Stimulated activated CD8-positive, alpha-beta memory T cell treated with anti-CD3 and anti-CD28 coated beads, Interleukin-15, amount 100 ng/mL, for 4 hours (primary cell): ENCODE data around the gene SPG21.

Experiments used
- DNase-seq, 2 donors: peaks; one replicate each; pipeline ENCODE4 v3.0.0-alpha.2; 2020; ENCODE audit warnings: low read depth in 2 of 2

SPG21 gene

DNA sequence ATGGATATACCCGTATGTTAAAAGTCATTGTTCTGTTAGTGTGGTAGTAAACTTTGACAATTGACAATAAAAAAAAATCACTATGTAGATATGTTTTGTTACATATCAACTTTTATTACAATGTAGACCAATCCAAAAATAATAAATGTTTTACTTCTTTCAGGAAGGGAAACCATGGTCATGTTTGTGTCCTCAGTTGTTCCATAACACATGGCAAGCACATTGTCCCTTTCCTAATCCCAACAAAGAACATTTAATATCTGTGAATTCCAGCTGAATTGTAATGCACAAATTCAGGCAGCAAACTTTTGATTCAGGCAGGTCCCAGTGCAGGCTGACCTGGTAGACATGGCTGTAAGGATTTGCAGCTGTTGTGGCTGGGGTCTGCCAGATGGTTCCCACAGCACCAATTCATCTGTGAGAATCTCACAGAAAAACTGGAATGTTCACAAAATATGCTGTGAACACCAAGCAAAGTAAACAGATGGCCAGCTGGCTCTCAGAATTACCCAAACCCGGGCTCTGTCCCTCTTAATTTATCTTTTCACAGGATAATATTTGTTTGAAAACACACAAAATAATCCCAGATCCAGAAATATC, 1.9 kb upstream of the SPG21 start:
- DNase-seq = no peak

DNA sequence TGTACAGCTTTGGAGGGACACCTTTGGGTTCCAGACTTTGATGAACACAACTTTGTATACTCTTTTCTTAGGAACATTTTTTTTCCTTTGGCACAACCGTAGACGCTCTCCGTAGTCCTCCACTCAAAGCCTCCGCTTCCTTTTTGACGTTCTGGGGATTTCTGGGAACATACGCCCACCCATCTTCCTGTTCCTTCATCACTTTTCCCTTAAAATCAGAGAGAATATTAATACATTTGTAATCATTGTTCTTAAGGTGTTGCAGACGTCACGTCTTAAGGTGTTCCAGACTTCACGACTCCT, 405 bp upstream of the SPG21 start:
- DNase-seq = no peak

DNA sequence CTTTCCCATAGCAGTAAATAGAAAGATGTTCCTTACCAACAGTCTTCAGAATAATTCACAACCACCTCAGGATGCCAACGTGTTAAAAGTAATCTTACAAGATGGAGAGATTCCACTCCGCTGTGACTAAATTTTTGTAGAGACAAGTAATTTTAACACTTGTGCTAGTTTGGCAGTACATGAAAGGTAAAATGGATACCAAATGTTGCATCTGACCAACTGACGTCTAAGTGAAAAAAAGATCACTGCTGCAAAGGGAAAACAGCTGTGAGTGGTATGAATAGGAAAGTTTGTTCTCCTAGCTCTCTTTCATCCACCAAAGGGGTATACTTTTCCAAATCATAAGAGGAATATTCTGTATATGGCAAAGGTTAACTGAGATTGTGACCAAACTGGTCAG, 2.6 kb downstream of the SPG21 start:
- no peak for DNase-seq

DNA sequence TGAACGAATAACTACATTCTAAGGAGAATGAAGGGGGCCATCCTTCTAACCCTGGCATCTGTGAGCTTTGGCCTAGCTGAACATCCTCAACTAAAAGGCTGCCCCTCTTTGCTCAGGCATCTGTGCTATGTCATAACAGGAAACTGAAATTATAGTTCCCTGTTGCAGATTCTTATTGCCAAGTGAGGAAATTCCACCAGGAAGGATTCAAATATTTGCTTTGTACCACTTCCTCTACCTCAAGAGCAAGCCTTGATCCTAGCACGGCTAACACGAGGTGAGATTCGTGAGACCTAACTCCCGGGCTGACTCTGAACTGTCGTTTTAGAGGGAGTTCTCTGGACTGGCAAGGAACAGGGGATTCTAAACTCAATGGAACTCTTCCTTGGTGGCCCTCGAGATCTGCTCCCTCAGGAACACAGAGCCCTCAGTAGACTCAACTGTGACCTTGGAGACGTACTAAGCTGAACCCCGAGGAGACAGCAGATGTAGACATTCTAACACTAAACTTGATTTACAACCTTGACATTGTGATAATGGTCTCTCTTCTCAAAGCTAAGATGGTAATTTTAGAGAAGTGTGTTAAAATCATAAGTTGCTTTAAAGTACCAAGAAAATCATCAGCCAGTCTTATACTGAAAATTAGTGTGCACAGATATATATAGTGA, 4.2 kb downstream of the SPG21 start:
- no peak for DNase-seq

DNA sequence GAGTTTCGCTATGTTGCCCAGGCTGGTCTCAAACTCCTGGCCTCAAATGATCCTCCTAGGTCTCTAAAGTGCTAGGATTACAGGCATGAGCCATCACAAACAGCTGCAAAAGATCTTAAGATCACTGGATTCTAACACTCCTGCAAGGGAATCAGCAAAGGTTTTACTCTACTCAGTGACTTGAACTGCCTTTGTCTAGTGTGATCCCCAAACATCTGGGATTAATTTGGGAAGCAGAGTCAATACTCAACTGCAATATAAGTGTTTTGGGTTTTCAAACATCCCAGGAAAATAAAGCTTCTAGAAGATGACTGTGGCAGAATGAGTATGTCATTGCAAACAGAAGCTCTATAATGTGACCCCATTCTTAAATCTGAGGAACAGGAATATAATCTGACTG, 7.2 kb downstream of the SPG21 start:
- DNase-seq = no peak

DNA sequence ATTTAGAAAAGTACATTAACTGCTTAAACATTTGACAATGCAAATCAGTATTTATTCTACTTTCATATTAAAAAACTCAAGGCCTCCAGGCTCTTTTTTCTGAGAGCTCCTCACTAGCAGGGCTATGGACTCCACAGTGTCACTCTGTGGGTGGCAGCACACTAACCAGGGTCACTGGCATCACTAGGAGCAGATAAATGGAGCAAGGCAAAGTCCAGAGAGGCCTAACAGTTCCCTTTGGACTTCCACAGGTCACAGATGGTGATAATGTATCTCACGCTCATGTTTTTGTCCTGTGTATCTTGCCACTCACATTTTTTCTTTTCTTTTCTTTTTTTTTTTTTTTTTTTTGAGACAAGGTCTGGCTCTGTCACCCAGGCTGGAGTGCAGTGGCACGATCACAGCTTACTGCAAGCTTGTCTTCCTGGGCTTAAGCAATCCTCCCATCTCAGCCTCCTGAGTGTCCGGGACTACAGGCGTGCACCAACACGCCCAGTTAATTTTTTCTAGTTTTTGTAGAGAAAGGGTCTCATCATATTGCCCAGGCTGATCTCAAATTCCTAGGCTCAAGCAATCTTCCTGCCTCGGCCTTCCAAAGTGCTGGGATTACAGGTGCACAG, 7.8 kb downstream of the SPG21 start:
- no peak for DNase-seq

DNA sequence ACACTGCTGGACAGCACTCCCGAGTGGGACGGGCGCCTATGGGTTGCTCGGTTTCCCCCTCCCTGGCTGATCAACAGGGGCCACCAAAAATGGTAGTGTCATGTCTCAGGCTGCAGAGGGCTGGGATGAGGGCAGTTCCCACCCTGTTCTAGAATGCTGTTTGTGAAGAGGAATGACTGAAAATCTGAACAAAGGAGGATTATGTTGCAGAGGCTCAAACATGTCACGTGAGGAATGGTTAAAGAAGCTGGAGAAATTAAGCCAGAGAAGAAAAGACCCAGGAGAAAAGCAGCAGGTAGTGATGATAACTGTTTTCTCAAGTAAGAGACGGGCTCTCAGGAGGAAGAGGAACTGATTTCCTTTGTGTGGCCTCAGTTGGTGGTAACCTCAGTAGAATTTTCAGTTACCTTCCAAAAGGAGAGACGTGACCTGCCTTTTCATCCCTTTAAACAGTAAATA, 10.4 kb downstream of the SPG21 start:
- DNase-seq = no peak

DNA sequence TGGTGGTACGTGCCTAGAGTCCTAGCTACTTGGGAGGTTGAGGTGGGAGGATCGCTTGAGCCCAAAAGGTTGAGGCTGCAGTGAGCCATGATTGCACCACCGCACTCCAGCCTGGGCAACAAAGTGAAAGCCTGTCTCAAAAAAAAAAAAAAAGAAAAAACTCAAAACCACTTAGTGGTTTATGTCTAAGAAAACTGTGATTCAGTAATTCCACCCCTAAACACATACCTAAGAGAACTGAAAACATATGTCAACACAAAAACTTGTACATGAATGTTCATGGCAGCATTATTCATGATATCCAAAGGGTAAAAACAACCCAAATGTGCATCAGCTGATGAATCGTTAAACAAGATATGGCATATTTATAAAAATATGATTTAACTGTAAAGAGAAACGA, 14.3 kb downstream of the SPG21 start:
- no peak for DNase-seq

DNA sequence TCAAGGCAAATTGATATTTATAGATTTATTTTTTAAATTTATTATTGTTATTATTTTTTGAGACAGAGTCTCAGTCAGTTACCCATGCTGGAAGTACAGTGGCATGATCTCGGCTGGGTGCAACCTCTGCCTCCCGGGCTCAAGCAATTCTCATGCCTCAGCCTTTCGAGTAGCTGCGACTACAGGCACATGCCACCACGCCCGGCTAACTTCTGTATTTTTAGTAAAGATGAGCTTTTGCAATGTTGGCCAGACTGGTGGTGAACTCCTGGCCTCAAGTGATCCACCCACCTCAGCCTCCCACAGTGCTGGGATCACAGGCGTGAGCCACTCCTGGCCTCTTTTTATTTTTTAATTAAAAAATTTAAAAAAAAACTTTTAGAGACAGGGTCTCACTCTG, 19.0 kb downstream of the SPG21 start:
- no peak for DNase-seq

DNA sequence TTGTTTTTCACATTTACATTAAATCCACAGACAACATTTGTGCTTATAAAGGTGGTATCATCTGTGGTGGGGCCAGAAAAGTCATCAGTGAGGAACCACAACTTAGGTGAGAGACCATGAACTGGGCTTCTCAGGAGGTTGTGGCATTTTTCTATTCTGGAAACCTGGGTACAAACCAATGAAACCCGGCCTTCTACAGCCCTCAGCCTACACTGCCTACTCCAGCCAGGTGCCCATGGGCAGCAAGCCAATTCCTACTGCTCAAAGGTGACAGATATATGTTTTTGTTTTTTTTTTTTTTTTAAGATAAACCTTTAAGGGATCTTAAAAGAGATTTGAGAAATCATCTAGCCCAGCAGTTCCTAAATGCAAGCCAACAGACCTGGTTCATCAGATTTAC, 20.3 kb downstream of the SPG21 start:
- DNase-seq = no peak

DNA sequence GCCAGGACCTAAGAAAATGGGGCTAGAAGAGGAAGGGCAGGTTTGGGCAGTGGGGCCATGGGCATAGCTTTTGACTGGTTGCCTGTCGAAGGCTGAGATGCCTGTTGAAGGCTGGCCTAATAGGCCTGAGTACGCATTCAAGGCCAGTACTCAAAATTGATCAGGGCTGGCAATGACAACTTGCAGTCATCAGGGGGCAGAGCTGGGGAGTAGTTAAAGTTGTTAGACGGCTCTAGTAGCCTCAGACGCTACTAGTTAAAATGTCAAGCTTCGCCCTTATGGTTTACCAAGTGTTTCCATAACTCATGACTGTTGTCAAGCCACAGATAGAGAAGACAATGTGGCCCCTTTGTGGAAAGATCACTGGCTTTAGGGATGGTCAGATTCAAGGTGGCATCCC, 28.7 kb downstream of the SPG21 start:
- DNase-seq = no peak

DNA sequence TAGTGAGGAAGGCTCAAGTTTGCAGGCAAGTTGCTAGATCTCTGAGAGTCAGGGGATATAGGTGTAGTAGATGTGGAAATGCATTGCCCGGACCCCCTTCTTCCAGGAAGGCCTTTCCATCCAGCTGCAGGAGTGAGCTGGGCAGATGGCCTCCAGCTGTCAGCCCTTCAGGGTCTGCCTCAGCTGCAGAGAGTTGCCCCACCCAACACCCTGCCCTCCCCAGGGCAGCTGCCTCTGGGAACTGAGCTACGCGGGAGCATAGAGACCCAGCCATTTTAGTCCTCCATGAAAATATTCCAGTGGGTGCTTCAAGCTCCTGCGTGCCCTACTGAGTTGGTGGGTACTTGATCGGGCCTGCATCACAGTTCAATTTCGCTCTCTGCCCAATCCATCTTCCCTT, 29.6 kb downstream of the SPG21 start:
- DNase-seq = no peak

DNA sequence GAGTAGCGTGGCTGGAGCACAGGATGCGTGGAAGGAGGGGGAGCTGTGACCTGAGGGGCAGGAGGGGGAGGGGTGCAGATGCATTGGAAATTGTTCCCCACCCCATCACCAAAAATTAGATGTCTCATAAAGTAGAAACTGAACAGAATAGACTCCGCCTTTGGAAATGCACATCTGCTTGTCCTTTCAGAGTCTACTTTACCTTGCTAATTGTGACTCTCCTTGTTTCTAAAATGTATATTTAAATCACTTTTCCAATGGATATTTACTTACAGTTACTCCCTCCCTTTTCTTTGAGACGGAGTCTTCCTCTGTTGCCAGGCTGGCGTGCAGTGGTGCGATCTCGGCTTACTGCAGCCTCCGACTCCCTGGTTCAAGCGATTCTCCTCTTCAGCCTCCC, 30.6 kb downstream of the SPG21 start:
- DNase-seq = no peak

DNA sequence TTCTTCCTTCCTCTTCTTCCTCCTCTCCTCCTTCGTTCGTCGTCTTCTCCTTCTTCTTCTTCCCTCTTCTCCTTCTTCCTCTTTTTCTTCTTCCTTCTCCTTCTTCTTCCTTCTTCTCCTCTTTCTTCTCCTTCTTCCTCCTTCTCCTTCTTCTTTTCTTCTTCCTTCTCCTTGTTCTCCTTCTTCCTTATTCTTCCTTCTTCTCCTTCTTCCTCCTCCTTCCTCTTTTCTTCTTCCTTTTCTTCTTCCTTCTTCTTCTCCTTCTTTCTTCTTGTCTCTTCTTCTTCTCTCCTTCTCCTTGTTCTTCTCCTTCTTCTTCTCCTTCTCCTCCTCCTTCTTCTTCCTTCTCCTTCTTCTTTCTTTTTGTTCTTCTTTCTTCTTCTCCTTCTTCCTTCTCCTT, 35.3 kb downstream of the SPG21 start:
- DNase-seq = no peak

DNA sequence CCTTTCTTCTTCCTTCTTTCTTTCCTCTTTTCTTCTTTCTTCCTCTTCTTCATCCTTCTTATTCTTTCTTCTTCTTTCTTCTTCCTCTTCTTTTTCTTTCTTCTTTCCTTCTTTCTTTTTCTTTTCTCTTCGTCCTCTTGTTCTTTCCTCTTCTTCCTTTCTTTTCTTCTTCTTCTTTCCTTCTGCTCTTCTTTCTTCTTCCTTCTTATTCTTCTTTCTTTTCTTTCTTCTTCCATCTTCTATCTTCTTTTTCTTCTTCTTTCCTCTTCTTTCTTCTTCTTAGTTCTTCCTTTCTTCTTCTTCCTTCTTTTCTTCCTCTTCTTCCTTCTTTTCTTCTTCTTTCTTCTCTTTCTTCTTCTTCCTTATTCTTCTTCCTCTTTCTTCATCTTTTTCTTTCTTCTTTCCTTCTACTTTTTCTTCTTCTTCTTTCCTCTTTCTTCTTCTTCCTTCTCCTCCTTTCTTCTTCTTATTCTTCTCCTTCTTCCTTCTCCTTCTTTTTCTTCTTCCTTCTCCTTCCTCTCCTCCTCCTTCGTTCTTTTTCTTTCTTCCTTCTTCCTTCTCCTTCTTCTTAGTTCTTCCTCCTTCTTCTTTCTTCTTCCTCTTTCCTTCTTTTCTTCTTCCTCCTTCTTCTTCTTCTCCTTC, 37.8 kb downstream of the SPG21 start:
- no peak for DNase-seq

DNA sequence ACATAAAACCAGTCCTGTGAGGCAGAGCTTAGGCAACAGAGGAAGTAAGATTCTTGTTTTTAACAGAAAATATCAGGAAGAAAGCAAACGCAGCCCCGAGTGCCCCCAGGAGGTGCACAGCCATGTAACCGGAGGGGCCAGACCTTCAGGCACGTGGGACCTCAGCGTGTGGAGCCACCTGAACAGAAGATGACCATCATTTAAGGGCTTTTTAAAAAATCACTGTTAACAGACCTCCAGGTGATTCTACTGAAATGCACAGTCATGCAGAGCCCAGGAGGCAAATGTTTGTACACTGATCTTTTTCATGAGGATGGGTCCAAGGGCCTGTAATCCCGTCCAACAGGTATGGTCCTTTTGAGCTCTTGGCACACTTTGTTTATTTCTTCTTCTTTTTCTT, 38.8 kb downstream of the SPG21 start:
- DNase-seq = no peak

DNA sequence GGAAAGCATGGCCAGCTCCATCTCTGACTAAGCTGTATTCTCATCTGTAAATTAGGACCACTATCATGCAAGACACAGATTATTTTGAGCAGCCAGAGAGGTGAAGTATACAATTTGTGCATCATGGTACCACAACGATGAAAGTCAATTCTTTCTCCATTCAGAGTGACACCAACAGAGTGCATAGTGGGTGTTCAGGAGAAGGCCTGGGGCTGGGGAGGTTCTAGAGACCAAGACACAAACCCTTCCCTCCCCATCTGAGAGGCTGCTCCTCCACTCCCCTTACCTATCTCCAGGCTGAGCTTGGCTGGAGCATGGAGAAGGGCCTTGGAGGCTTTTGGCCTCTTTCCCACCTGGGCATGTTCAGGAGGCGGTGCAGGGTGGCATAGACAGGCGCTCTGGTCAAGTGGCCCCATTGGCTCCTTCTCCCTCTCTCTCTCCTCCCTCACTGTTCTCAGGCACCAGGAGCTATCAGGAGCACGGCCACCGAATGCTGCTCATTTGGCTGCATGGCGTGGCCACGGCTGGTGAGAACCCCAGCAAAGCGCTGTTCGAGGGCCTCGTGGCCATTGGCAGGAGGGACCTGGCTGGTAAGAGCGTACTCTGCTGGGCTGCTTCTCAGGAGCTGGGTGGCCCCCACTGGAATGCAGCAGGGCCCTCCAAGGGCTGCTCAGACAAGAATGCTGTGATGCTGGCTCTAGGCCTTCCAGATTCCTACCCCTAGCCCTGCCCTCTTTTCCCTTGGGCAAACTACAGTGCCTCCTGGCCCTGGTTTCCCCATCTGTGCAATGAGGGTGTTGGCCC, 40.1 kb downstream of the SPG21 start:
- no peak for DNase-seq

DNA sequence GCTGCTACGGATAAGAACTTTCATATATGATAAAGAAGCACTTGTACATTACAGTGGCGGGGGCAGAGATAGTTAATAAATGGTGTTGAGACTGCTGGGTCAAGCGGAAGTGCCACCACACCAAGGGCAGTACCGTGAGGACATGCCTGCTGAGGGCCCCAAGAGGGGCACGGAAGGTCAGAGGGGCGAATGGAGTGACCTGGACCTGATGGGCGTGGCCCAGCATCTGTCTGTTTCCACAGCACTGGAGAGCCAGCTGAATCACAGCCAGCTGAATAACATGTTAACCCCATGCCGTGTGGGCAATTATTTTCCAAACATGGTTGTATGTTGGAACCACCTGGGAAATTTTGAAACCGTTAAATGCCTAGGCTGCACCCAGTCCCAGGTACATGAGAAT, 40.8 kb downstream of the SPG21 start:
- no peak for DNase-seq

DNA sequence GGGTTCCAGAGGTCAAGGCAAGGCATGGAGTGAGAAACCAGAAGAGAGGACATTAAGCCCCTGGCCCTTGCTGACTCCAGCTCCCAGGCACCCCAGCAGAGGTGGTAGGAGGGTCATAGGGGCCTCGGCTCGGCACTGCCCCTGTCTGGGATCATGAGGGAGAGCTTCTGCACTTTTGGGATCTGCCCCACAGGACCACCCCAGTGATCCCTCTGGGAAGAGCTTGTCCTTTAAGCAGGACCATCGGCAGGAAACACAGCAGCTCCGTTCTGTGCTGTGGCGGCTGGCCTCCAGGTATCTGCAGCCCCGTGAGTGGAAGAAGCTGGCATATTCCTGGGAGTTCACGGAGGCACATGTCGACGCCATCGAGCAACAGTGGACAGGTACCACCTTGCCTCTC, 42.5 kb downstream of the SPG21 start:
- no peak for DNase-seq

DNA sequence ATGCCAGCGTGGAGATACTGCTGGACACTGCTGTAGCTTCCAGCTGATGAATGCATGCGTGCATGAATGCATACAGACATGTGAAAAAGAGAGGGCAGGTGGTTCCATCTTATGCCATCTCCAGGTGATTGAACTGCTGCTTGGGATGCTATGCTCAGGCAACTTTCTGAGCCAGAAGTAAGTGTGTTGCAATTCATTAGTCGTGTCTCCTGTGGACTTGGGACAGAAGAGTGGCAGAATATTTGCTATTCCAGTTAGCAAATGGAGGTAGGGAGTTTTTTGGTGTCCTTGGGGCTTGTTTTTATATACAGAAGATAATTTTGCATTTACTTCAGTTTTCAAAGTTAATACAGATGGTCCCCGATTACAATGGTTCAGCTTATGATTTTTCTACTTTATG, 44.8 kb downstream of the SPG21 start:
- no peak for DNase-seq

DNA sequence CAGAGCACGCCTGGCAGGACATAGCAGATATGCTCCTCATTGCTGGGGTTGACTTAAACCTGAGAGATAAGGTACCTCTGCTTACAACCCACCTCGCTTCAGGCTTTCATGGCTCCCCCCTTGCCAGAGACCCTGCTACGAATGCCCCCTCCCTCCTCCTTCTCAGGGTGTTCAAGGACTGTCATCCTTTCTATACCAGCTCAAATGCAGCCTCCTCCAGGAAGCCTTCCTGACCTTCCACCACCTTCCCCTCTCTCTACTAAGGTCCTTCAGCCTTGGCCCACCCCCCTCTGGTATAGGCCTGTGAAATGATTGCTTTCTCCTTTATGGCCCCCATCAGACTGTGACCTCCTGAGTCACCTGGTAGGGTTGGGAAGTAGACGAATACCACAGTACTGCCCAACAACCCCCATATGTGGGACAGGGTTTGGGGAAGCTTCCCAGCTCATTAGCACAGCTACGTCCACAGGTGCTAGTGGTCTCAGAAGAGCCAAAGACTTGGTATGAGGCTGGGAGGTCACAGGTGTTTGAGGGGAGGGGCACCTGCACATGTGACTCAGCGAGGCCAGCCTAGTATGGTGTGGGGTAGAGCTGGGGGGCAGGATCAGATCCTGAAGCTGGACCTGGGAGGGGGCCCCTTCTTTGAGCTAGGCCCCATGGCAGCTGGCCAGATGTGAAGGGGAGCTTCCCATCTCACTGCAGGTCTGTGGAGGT, 46.0 kb downstream of the SPG21 start:
- DNase-seq = no peak

DNA sequence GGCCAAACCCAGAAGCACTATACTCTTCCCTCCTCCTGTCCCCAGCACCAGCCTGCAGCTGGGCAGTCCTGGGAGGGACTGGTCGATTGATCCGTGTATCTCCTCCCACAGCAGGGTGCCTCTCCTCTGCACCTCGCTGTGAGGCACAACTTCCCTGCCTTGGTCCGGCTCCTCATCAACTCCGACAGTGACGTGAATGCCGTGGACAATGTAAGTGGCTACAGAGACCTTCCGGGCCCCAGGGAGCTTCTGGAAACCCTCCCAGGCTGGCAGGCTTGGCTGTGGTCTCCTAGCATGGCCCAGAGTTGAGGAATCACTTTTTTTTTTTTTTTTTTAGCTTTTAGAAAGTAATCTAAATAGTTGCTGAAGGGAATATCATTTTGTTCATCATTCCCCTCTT, 47.4 kb downstream of the SPG21 start:
- DNase-seq = no peak
